Peyer's patch (tissue), 4 donors: ENCODE results near the gene TGFB3. TPM values are rescaled to one million over a fixed set of nuclear protein-coding genes. Genes with fewer than 3 reads are reported as not detected.

Experiments
- DNase-seq, 3 donors: peaks; one replicate each; pipeline ENCODE4 v3.0.0-alpha.2; 2017 to 2019
- H3K27ac ChIP-seq, 4 donors: fragments of 200-600 bp; sonication (generic); one replicate each; pipeline ENCODE4 v1.5.1; 2016 to 2019
- H3K27me3 ChIP-seq, 2 donors: fragments of 200-600 bp; sonication (generic); one replicate each; pipeline ENCODE4 v1.5.1; 2019
- H3K36me3 ChIP-seq, 3 donors: fragments of 200-600 bp; sonication (generic); one replicate each; pipeline ENCODE4 v1.5.1; 2016 to 2019
- H3K4me1 ChIP-seq, 4 donors: fragments of 200-600 bp; sonication (generic); one replicate each; pipeline ENCODE4 v1.5.1; 2016 to 2019
- H3K4me3 ChIP-seq, 4 donors: fragments of 200-600 bp; sonication (generic); 1 replicate in 3 of 4; 2 replicates in 1 of 4; pipeline ENCODE4 v1.5.1; 2016 to 2019; ENCODE audit warnings: mild to moderate bottlenecking in 1 of 4
- H3K9me3 ChIP-seq, 4 donors: fragments of 200-600 bp; sonication (generic); one replicate each; pipeline ENCODE4 v1.5.1; 2016 to 2019; ENCODE audit warnings: mild to moderate bottlenecking in 1 of 4
- POLR2A ChIP-seq, 2 donors: fragments of 450-650 bp; IDR thresholded peaks; one replicate each; pipeline ENCODE4 v1.5.1; 2017; ENCODE audit warnings: antibody characterized with exemption in 2 of 2, mild to moderate bottlenecking in 2 of 2, moderate library complexity in 2 of 2
- total RNA-seq, 4 donors: library from RNA; depleted of rRNA; stranded (reverse); fragments of >200 nt; gene quantifications; one replicate each; pipeline ENCODE4 v1.1.0, GENCODE V29; 2016
- TF ChIP-seq, protein P1 (sequence below), 6 experiments: fragments of 450-650 bp in 4 of 6; fragments of 200-600 bp in 2 of 6; sonication (generic) in 1 of 6; IDR thresholded peaks; one replicate each; pipeline ENCODE4 v1.5.1; 2017 to 2019; ENCODE audit warnings: antibody characterized with exemption in 6 of 6, mild to moderate bottlenecking in 3 of 6, moderate library complexity in 1 of 6

TGFB3 gene
- total RNA-seq, 4 donors from 2014 or later, result 4.2 to 9.2 (median 6.4) TPM

GRCh38 chr14:75986439-75986765, 4.6 kb upstream of the TGFB3 start:
- H3K27ac ChIP-seq, result peak overlapping the region in 3 of 4 donors; percentile 71 to 86 (median 85)
- H3K27me3 ChIP-seq, result no peaks in the 10 kb centered on the region
- DNase-seq, result no peak

GRCh38 chr14:75985618-75986438, 4.0 kb upstream of the TGFB3 start, which contains the start of gene IFT43:
TSS of gene IFT43 (plus strand) at chr14:75985763. CDS start at chr14:75985787, 24 bp downstream.
- H3K4me1 ChIP-seq, result peaks cover 0 to 13% (median 2%) of the 10 kb centered on the region in 4 donors

More at GRCh38 chr14:75986439-75986765, 4.6 kb upstream of the TGFB3 start:
- Histone ChIP-seq H3K36me3 (peaks cover 0 to 6% (median 0%) of the 10 kb centered on the region in 3 donors), H3K9me3 (no peaks in the 10 kb centered on the region), H3K4me1 (peaks cover 0 to 8% (median under 1%) of the 10 kb centered on the region in 4 donors), H3K4me3 (peak overlapping the region; percentile 83 to 97 (median 92))
- no peak for TF ChIP-seq POLR2A (IDR thresholded peaks at IDR 0.05)
- TF ChIP-seq, protein P1, sequence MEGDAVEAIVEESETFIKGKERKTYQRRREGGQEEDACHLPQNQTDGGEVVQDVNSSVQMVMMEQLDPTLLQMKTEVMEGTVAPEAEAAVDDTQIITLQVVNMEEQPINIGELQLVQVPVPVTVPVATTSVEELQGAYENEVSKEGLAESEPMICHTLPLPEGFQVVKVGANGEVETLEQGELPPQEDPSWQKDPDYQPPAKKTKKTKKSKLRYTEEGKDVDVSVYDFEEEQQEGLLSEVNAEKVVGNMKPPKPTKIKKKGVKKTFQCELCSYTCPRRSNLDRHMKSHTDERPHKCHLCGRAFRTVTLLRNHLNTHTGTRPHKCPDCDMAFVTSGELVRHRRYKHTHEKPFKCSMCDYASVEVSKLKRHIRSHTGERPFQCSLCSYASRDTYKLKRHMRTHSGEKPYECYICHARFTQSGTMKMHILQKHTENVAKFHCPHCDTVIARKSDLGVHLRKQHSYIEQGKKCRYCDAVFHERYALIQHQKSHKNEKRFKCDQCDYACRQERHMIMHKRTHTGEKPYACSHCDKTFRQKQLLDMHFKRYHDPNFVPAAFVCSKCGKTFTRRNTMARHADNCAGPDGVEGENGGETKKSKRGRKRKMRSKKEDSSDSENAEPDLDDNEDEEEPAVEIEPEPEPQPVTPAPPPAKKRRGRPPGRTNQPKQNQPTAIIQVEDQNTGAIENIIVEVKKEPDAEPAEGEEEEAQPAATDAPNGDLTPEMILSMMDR (IDR thresholded peaks at IDR 0.05), result no peak

GRCh38 chr14:75984674-75985073, 2.9 kb upstream of the TGFB3 start:
- Histone ChIP-seq H3K9me3 (no peaks in the 10 kb centered on the region), H3K4me3 (no peak overlapping the region), H3K36me3 (no peaks in the 10 kb centered on the region), H3K27me3 (no peaks in the 10 kb centered on the region), H3K27ac (peak overlapping the region in 1 of 4 donors; percentile 87), H3K4me1 (peaks cover 0 to 20% (median 2%) of the 10 kb centered on the region in 4 donors)
- TF ChIP-seq POLR2A (IDR thresholded peaks at IDR 0.05), result no peak
- TF ChIP-seq, protein P1 (IDR thresholded peaks at IDR 0.05), result no peak
- DNase-seq, result no peak

More at GRCh38 chr14:75985618-75986438, 4.0 kb upstream of the TGFB3 start, which contains the start of gene IFT43:
- Histone ChIP-seq H3K4me3 (peak within 1 kb of the TSS; percentile 83 to 97 (median 92)), H3K9me3 (no peaks in the 10 kb centered on the region), H3K36me3 (peaks cover 0 to 5% (median 0%) of the 10 kb centered on the region in 3 donors), H3K27ac (peak within 1 kb of the TSS; percentile 71 to 87 (median 86)), H3K27me3 (no peaks in the 10 kb centered on the region)
- DNase-seq, result peak; percentile 93 to 98 (median 97)
- TF ChIP-seq POLR2A (IDR thresholded peaks at IDR 0.05), result peak in 1 of 2 donors; percentile 63
- TF ChIP-seq, protein P1 (IDR thresholded peaks at IDR 0.05), result no peak

- no peak for TF ChIP-seq POLR2A (IDR thresholded peaks at IDR 0.05)
- TF ChIP-seq, protein P1 (IDR thresholded peaks at IDR 0.05), result no peak
- no peaks in the 10 kb centered on the region for H3K9me3 ChIP-seq
- H3K36me3 ChIP-seq, result no peaks in the 10 kb centered on the region
- H3K4me3 ChIP-seq, result peak overlapping the region; percentile 66 to 80 (median 78)
- H3K27me3 ChIP-seq, result no peaks in the 10 kb centered on the region
- peak overlapping the region in 3 of 4 donors; percentile 85 to 92 (median 85) for H3K27ac ChIP-seq
- DNase-seq, result no peak
- H3K4me1 ChIP-seq, result peaks cover 0 to 37% (median 8%) of the 10 kb centered on the region in 4 donors
Observed at GRCh38 chr14:75983019-75983358, 1.2 kb upstream of the TGFB3 start.

GRCh38 chr14:75982266-75983018, 647 bp upstream of the TGFB3 start:
- no peaks in the 10 kb centered on the region for H3K9me3 ChIP-seq
- peak overlapping the region; percentile 66 to 80 (median 78) for H3K4me3 ChIP-seq
- peak; percentile 68 to 91 (median 91) for DNase-seq
- H3K4me1 ChIP-seq, result peaks cover 0 to 38% (median 10%) of the 10 kb centered on the region in 4 donors
- no peaks in the 10 kb centered on the region for H3K27me3 ChIP-seq
- H3K36me3 ChIP-seq, result no peaks in the 10 kb centered on the region
- H3K27ac ChIP-seq, result peak overlapping the region; percentile 81 to 92 (median 85)
- TF ChIP-seq, protein P1 (IDR thresholded peaks at IDR 0.05), result peak in 5 of 6 experiments; percentile 56 to 75 (median 58)
- no peak for TF ChIP-seq POLR2A (IDR thresholded peaks at IDR 0.05)
